Measurements from ENCODE around the gene MLLT6.

GRCh38 chr17:38667787-38668122, 37.3 kb upstream of the MLLT6 start:
- TF ChIP-seq CTCF (IDR thresholded peaks at IDR 0.05 in 4 of 5, conservative IDR thresholded peaks at IDR 0.05 in 1 of 5) = peak in 1 of 5 experiments; percentile 4
- no peak for TF ChIP-seq POLR2A (IDR thresholded peaks at IDR 0.05)

All from gastrocnemius medialis (tissue), 4 donors.